Liver (tissue), 3 donors: ENCODE data around the gene KRTAP10-9.

Source experiments
- EGR1 ChIP-seq, 2 donors: IDR thresholded peaks; 2 replicates each; pipeline ENCODE4 v1.6.1; 2016 to 2018; ENCODE audit warnings: antibody characterized with exemption in 2 of 2, low read depth in 2 of 2
- FOXA1 ChIP-seq: IDR thresholded peaks from 2 replicates; pipeline ENCODE4 v1.6.1; 2016; ENCODE audit warnings: antibody characterized with exemption
- FOXA2 ChIP-seq: IDR thresholded peaks from 2 replicates; pipeline ENCODE4 v1.6.1; 2016; ENCODE audit warnings: antibody characterized with exemption
- GABPA ChIP-seq, 2 donors: IDR thresholded peaks in 1 of 2; conservative IDR thresholded peaks in 1 of 2; 2 replicates each; pipeline ENCODE4 v1.6.1; 2016; ENCODE audit warnings: antibody characterized with exemption in 2 of 2, mild to moderate bottlenecking in 1 of 2, moderate library complexity in 1 of 2
- NR2F2 ChIP-seq: IDR thresholded peaks from 2 replicates; pipeline ENCODE4 v1.6.1; 2016; ENCODE audit warnings: antibody characterized with exemption
- RAD21 ChIP-seq, 2 donors: IDR thresholded peaks; 2 replicates each; pipeline ENCODE4 v1.6.1; 2016; ENCODE audit warnings: antibody characterized with exemption in 2 of 2, mild to moderate bottlenecking in 2 of 2
- RXRA ChIP-seq, 2 donors: IDR thresholded peaks; 2 replicates each; pipeline ENCODE4 v1.6.1; 2017 to 2018; ENCODE audit warnings: antibody characterized with exemption in 2 of 2, mild to moderate bottlenecking in 1 of 2
- SP1 ChIP-seq: IDR thresholded peaks from 2 replicates; pipeline ENCODE4 v1.6.1; 2018; ENCODE audit warnings: antibody characterized with exemption, mild to moderate bottlenecking
- TAF1 ChIP-seq: conservative IDR thresholded peaks from 2 replicates; pipeline ENCODE4 v1.6.1; 2016; ENCODE audit warnings: antibody characterized with exemption, mild to moderate bottlenecking
- TF ChIP-seq, protein P1 (sequence below): fragments of 150-350 bp; IDR thresholded peaks from 2 replicates; pipeline ENCODE4 v1.5.1; 2017; ENCODE audit warnings: improper control_type of control experiment, low read depth, low read length; ENCODE audit not compliant: missing input control
- TF ChIP-seq, protein P2 (sequence below): IDR thresholded peaks from 2 replicates; pipeline ENCODE4 v1.6.1; 2016; ENCODE audit warnings: antibody characterized with exemption, mild to moderate bottlenecking
- TF ChIP-seq, protein P3 (sequence below): IDR thresholded peaks from 2 replicates; pipeline ENCODE4 v1.6.1; 2016; ENCODE audit warnings: antibody characterized with exemption
- donor health status: healthy.
- donor health status: healthy.

DNA sequence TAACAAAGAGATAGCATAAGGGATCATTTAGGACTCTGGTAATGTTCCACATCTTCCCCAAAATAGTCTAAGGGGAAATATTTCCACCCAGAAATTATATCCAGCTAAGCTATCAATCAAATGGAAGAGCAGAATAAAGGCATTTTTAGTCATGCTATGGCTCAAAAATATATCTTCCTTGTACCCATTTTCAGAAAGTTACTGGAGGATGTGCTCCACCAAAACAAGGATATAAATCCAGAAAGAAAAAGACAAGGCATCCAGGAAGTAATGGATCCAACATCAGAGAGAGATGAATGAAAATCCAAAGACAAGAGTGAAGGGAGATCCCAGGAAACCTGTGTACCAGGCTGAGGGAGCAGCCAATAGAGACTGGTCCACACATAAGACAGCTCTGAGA lies 17.7 kb upstream of the KRTAP10-9 start:
- TF ChIP-seq, protein P1, sequence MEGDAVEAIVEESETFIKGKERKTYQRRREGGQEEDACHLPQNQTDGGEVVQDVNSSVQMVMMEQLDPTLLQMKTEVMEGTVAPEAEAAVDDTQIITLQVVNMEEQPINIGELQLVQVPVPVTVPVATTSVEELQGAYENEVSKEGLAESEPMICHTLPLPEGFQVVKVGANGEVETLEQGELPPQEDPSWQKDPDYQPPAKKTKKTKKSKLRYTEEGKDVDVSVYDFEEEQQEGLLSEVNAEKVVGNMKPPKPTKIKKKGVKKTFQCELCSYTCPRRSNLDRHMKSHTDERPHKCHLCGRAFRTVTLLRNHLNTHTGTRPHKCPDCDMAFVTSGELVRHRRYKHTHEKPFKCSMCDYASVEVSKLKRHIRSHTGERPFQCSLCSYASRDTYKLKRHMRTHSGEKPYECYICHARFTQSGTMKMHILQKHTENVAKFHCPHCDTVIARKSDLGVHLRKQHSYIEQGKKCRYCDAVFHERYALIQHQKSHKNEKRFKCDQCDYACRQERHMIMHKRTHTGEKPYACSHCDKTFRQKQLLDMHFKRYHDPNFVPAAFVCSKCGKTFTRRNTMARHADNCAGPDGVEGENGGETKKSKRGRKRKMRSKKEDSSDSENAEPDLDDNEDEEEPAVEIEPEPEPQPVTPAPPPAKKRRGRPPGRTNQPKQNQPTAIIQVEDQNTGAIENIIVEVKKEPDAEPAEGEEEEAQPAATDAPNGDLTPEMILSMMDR = no peak
- TF ChIP-seq FOXA2 (no peak), SP1 (no peak), GABPA (IDR thresholded peaks at IDR 0.05 in 1 of 2, conservative IDR thresholded peaks at IDR 0.05 in 1 of 2) (no peak), NR2F2 (no peak), RAD21 (IDR thresholded peaks at IDR 0.05) (no peak), RXRA (IDR thresholded peaks at IDR 0.05) (no peak), TAF1 (no peak), FOXA1 (no peak), EGR1 (IDR thresholded peaks at IDR 0.05; ENCODE audit: low read depth in 2 of 2) (no peak)
- TF ChIP-seq, protein P2, sequence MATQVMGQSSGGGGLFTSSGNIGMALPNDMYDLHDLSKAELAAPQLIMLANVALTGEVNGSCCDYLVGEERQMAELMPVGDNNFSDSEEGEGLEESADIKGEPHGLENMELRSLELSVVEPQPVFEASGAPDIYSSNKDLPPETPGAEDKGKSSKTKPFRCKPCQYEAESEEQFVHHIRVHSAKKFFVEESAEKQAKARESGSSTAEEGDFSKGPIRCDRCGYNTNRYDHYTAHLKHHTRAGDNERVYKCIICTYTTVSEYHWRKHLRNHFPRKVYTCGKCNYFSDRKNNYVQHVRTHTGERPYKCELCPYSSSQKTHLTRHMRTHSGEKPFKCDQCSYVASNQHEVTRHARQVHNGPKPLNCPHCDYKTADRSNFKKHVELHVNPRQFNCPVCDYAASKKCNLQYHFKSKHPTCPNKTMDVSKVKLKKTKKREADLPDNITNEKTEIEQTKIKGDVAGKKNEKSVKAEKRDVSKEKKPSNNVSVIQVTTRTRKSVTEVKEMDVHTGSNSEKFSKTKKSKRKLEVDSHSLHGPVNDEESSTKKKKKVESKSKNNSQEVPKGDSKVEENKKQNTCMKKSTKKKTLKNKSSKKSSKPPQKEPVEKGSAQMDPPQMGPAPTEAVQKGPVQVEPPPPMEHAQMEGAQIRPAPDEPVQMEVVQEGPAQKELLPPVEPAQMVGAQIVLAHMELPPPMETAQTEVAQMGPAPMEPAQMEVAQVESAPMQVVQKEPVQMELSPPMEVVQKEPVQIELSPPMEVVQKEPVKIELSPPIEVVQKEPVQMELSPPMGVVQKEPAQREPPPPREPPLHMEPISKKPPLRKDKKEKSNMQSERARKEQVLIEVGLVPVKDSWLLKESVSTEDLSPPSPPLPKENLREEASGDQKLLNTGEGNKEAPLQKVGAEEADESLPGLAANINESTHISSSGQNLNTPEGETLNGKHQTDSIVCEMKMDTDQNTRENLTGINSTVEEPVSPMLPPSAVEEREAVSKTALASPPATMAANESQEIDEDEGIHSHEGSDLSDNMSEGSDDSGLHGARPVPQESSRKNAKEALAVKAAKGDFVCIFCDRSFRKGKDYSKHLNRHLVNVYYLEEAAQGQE = no peak
- TF ChIP-seq, protein P3, sequence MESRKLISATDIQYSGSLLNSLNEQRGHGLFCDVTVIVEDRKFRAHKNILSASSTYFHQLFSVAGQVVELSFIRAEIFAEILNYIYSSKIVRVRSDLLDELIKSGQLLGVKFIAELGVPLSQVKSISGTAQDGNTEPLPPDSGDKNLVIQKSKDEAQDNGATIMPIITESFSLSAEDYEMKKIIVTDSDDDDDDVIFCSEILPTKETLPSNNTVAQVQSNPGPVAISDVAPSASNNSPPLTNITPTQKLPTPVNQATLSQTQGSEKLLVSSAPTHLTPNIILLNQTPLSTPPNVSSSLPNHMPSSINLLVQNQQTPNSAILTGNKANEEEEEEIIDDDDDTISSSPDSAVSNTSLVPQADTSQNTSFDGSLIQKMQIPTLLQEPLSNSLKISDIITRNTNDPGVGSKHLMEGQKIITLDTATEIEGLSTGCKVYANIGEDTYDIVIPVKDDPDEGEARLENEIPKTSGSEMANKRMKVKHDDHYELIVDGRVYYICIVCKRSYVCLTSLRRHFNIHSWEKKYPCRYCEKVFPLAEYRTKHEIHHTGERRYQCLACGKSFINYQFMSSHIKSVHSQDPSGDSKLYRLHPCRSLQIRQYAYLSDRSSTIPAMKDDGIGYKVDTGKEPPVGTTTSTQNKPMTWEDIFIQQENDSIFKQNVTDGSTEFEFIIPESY = no peak
